Measurements from ENCODE around the gene P3R3URF.
A peak's percentile ranks its signal among the peaks of the same experiment; 100 is the strongest.

The P3R3URF gene

GRCh38 chr1:46131712-46132528, 44.4 kb downstream of the P3R3URF start:
- DNase-seq, result peak; percentile 29

- no peak for DNase-seq
Measured at GRCh38 chr1:46131093-46131492, 45.2 kb downstream of the P3R3URF start.

GRCh38 chr1:46130606-46131005, 45.7 kb downstream of the P3R3URF start:
- no peak for DNase-seq

- DNase-seq, result no peak
Measured at GRCh38 chr1:46130121-46130520, 46.2 kb downstream of the P3R3URF start.

- DNase-seq, result no peak
Measured at GRCh38 chr1:46128344-46128743, 47.9 kb downstream of the P3R3URF start.
